ENCODE results near the gene JMJD8. TPM values are rescaled to one million over a fixed set of nuclear protein-coding genes. Genes with fewer than 3 reads are reported as not detected.

JMJD8 gene
- total and polyA plus RNA-seq, 9 of the 15 experiments (the other 6 are each of a cell fraction or from before 2014, with no cell fraction given): 1.2 to 50.6 (median 29.3) TPM

DNA sequence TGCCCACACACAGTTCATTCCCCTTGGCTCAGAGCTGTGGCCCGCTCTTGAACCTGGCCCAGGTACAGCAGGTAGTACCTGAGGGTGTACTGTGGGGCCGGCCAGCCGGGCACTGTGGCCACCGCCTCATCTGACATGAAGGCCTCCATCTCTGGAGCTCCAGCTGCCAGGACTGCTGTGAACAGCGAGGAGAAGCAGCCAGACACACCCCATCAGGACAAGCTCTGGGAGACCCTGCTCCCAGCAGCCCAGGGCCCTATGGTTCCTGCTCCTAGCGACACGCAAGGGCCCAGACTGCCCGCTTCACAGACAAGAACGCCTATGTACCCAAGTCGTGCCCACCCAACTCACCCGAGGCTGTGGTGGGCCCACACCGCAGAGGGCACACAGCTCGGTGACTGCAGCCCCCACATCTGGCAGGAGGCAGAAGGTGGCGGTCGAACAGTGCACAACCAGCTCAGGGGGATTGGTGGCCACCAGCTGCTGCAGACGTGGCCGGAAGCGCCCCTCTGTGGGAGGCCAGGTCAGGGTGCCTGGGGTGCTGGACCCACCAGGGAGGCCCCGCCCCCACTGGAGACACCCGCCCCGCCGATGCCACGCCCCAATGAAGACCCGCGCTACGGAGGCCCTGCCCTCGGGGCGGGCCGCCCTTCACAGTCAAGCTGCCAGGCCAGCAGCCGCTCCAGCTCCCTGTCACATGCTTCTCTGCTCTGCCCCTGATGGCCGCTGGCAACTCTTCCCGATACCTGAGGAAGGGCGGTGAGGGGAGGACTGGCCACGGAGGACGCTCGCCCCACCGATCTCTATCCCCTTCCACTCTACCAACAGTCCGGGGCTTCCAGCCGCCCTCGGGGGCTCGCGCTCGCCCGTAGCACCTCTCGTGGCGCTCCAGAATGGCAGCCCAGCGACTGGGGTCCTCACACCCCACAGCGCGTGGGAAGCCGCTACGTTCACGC is 5.0 kb downstream of the JMJD8 start (continued):
- TF ChIP-seq, protein P1, sequence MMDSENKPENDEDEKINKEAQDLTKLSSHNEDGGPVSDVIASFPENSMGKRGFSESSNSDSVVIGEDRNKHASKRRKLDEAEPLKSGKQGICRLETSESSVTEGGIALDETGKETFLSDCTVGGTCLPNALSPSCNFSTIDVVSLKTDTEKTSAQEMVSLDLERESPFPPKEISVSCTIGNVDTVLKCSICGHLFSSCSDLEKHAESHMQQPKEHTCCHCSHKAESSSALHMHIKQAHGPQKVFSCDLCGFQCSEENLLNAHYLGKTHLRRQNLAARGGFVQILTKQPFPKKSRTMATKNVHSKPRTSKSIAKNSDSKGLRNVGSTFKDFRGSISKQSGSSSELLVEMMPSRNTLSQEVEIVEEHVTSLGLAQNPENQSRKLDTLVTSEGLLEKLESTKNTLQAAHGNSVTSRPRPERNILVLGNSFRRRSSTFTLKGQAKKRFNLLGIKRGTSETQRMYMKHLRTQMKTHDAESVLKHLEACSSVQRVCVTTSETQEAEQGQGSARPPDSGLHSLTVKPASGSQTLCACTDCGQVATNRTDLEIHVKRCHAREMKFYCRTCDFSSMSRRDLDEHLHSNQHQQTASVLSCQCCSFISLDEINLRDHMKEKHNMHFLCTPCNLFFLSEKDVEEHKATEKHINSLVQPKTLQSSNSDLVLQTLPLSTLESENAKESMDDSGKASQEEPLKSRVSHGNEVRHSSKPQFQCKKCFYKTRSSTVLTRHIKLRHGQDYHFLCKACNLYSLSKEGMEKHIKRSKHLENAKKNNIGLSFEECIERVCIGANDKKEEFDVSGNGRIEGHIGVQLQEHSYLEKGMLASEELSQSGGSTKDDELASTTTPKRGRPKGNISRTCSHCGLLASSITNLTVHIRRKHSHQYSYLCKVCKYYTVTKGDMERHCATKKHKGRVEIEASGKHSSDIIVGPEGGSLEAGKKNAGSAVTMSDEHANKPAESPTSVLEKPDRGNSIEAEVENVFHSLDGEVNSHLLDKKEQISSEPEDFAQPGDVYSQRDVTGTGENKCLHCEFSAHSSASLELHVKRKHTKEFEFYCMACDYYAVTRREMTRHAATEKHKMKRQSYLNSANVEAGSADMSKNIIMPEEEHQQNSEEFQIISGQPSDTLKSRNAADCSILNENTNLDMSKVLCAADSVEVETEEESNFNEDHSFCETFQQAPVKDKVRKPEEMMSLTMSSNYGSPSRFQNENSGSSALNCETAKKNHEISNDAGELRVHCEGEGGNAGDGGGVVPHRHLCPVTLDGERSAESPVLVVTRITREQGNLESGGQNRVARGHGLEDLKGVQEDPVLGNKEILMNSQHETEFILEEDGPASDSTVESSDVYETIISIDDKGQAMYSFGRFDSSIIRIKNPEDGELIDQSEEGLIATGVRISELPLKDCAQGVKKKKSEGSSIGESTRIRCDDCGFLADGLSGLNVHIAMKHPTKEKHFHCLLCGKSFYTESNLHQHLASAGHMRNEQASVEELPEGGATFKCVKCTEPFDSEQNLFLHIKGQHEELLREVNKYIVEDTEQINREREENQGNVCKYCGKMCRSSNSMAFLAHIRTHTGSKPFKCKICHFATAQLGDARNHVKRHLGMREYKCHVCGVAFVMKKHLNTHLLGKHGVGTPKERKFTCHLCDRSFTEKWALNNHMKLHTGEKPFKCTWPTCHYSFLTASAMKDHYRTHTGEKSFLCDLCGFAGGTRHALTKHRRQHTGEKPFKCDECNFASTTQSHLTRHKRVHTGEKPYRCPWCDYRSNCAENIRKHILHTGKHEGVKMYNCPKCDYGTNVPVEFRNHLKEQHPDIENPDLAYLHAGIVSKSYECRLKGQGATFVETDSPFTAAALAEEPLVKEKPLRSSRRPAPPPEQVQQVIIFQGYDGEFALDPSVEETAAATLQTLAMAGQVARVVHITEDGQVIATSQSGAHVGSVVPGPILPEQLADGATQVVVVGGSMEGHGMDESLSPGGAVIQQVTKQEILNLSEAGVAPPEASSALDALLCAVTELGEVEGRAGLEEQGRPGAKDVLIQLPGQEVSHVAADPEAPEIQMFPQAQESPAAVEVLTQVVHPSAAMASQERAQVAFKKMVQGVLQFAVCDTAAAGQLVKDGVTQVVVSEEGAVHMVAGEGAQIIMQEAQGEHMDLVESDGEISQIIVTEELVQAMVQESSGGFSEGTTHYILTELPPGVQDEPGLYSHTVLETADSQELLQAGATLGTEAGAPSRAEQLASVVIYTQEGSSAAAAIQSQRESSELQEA (IDR thresholded peaks at IDR 0.05; ENCODE audit: low read depth): no peak
- TF ChIP-seq MEF2A (IDR thresholded peaks at IDR 0.05; ENCODE audit: control insufficient read depth, low read depth, low read length) (no peak), KLF13 (tag; IDR thresholded peaks at IDR 0.05; ENCODE audit: borderline replicate concordance, low read depth) (peak; percentile 28; the same call in 1 of the 2 replicates), TCF7 (IDR thresholded peaks at IDR 0.05; ENCODE audit: borderline replicate concordance) (no peak), SNRNP70 (optimal IDR thresholded peaks at IDR 0.05; ENCODE audit: low read depth, low read length) (no peak)
- TF ChIP-seq, protein P2, sequence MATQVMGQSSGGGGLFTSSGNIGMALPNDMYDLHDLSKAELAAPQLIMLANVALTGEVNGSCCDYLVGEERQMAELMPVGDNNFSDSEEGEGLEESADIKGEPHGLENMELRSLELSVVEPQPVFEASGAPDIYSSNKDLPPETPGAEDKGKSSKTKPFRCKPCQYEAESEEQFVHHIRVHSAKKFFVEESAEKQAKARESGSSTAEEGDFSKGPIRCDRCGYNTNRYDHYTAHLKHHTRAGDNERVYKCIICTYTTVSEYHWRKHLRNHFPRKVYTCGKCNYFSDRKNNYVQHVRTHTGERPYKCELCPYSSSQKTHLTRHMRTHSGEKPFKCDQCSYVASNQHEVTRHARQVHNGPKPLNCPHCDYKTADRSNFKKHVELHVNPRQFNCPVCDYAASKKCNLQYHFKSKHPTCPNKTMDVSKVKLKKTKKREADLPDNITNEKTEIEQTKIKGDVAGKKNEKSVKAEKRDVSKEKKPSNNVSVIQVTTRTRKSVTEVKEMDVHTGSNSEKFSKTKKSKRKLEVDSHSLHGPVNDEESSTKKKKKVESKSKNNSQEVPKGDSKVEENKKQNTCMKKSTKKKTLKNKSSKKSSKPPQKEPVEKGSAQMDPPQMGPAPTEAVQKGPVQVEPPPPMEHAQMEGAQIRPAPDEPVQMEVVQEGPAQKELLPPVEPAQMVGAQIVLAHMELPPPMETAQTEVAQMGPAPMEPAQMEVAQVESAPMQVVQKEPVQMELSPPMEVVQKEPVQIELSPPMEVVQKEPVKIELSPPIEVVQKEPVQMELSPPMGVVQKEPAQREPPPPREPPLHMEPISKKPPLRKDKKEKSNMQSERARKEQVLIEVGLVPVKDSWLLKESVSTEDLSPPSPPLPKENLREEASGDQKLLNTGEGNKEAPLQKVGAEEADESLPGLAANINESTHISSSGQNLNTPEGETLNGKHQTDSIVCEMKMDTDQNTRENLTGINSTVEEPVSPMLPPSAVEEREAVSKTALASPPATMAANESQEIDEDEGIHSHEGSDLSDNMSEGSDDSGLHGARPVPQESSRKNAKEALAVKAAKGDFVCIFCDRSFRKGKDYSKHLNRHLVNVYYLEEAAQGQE (IDR thresholded peaks at IDR 0.05; ENCODE audit: borderline replicate concordance): no peak
- TF ChIP-seq, protein P2 (CRISPR knock-in tag; IDR thresholded peaks at IDR 0.05; ENCODE audit: low read depth): no peak
- TF ChIP-seq, protein P3, sequence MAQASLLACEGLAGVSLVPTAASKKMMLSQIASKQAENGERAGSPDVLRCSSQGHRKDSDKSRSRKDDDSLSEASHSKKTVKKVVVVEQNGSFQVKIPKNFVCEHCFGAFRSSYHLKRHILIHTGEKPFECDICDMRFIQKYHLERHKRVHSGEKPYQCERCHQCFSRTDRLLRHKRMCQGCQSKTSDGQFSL (CRISPR knock-in tag; IDR thresholded peaks at IDR 0.05): no peak
- TF ChIP-seq, protein P3 (tag; IDR thresholded peaks at IDR 0.05): no peak

Measured in K562 (cell line).